ENCODE data around the gene SLC38A9. TPM values are rescaled to one million over a fixed set of nuclear protein-coding genes. Genes with fewer than 3 reads are reported as not detected.
"Not testable (repeated sequence)": the region's sequence is repeated elsewhere in the genome, so short reads cannot be mapped to it uniquely, and the experiment has no call there.

The SLC38A9 gene
- polyA plus RNA-seq, 3 donors from 2014 or later: 6.9 to 15.4 (median 15.2) TPM

GRCh38 chr5:55720188-55720703 is 8.1 kb upstream of the SLC38A9 start:
- Mint-ChIP-seq H3K27me3 (ENCODE audit: low read depth in 3 of 3) (peaks cover 4 to 10% (median 4%) of the 10 kb centered on the region in 3 donors), H3K9me3 (no peaks in the 10 kb centered on the region), H3K27ac (no peak overlapping the region), H3K4me1 (no peaks in the 10 kb centered on the region), H3K36me3 (peaks cover 0 to 3% (median 0%) of the 10 kb centered on the region in 3 donors), H3K4me3 (no peak overlapping the region)
- DNase-seq: no peak

- H3K27ac Mint-ChIP-seq, H3K36me3 Mint-ChIP-seq, DNase-seq, H3K4me1 Mint-ChIP-seq, H3K9me3 Mint-ChIP-seq, H3K4me3 Mint-ChIP-seq: not testable (repeated sequence)
- H3K27me3 Mint-ChIP-seq (ENCODE audit: low read depth in 3 of 3): peaks cover 4 to 16% (median 5%) of the 10 kb centered on the region in 3 donors
Measured at GRCh38 chr5:55719026-55719425, 6.9 kb upstream of the SLC38A9 start.

GRCh38 chr5:55715519-55716078 is 3.5 kb upstream of the SLC38A9 start:
- no peak for DNase-seq
- peaks cover 0 to 3% (median 0%) of the 10 kb centered on the region in 3 donors for H3K36me3 Mint-ChIP-seq
- H3K27ac Mint-ChIP-seq: no peak overlapping the region
- no peak overlapping the region for H3K4me3 Mint-ChIP-seq
- no peaks in the 10 kb centered on the region for H3K9me3 Mint-ChIP-seq
- H3K4me1 Mint-ChIP-seq: peaks cover 16 to 20% of the 10 kb centered on the region in 2 donors
- H3K27me3 Mint-ChIP-seq (ENCODE audit: low read depth in 3 of 3): peaks cover 2 to 16% (median 4%) of the 10 kb centered on the region in 3 donors

GRCh38 chr5:55714749-55715148 is 2.6 kb upstream of the SLC38A9 start:
- H3K36me3 Mint-ChIP-seq: peaks cover 0 to 3% (median 0%) of the 10 kb centered on the region in 3 donors
- no peak overlapping the region for H3K4me3 Mint-ChIP-seq
- no peaks in the 10 kb centered on the region for H3K9me3 Mint-ChIP-seq
- H3K27me3 Mint-ChIP-seq (ENCODE audit: low read depth in 3 of 3): peaks cover 0 to 16% (median 4%) of the 10 kb centered on the region in 3 donors
- no peak overlapping the region for H3K27ac Mint-ChIP-seq
- peaks cover 16 to 20% of the 10 kb centered on the region in 2 donors for H3K4me1 Mint-ChIP-seq
- DNase-seq: no peak

GRCh38 chr5:55714339-55714738 is 2.2 kb upstream of the SLC38A9 start:
- Mint-ChIP-seq H3K4me3 (no peak overlapping the region), H3K27ac (no peak overlapping the region), H3K27me3 (ENCODE audit: low read depth in 3 of 3) (peaks cover 0 to 16% (median 4%) of the 10 kb centered on the region in 3 donors), H3K36me3 (peaks cover 0 to 3% (median 0%) of the 10 kb centered on the region in 3 donors), H3K9me3 (no peaks in the 10 kb centered on the region), H3K4me1 (peaks cover 16 to 20% of the 10 kb centered on the region in 2 donors)
- DNase-seq: no peak

- Mint-ChIP-seq H3K27ac (no peak overlapping the region), H3K4me1 (peaks cover 17 to 25% of the 10 kb centered on the region in 2 donors), H3K36me3 (no peaks in the 10 kb centered on the region), H3K9me3 (no peaks in the 10 kb centered on the region), H3K27me3 (ENCODE audit: low read depth in 3 of 3) (peaks cover 0 to 14% (median 4%) of the 10 kb centered on the region in 3 donors), H3K4me3 (no peak overlapping the region)
- DNase-seq: no peak
Measured at GRCh38 chr5:55713871-55714270, 1.7 kb upstream of the SLC38A9 start.

GRCh38 chr5:55711507-55712022 is 559 bp downstream of the SLC38A9 start:
- peak in 1 of 3 donors; percentile 12 for DNase-seq
- Mint-ChIP-seq H3K4me3 (peak overlapping the region; percentile 97 to 99 (median 99)), H3K9me3 (no peaks in the 10 kb centered on the region), H3K36me3 (no peaks in the 10 kb centered on the region), H3K27ac (peak overlapping the region; percentile 84 to 96 (median 92)), H3K27me3 (ENCODE audit: low read depth in 3 of 3) (peaks cover 0 to 14% (median 4%) of the 10 kb centered on the region in 3 donors), H3K4me1 (peaks cover 18 to 32% of the 10 kb centered on the region in 2 donors)

GRCh38 chr5:55708732-55709131 is 3.4 kb downstream of the SLC38A9 start:
- no peak overlapping the region for H3K27ac Mint-ChIP-seq
- H3K36me3 Mint-ChIP-seq: peaks cover 0 to 3% (median 0%) of the 10 kb centered on the region in 3 donors
- H3K4me3 Mint-ChIP-seq: no peak overlapping the region
- peaks cover 0 to 5% (median 0%) of the 10 kb centered on the region in 3 donors for H3K27me3 Mint-ChIP-seq (ENCODE audit: low read depth in 3 of 3)
- no peak for DNase-seq
- H3K4me1 Mint-ChIP-seq: peaks cover 18 to 38% of the 10 kb centered on the region in 2 donors
- H3K9me3 Mint-ChIP-seq: no peaks in the 10 kb centered on the region

GRCh38 chr5:55706230-55706629 is 5.9 kb downstream of the SLC38A9 start:
- H3K9me3 Mint-ChIP-seq: no peaks in the 10 kb centered on the region
- DNase-seq: no peak
- H3K27me3 Mint-ChIP-seq (ENCODE audit: low read depth in 3 of 3): no peaks in the 10 kb centered on the region
- H3K4me1 Mint-ChIP-seq: peaks cover 2 to 20% of the 10 kb centered on the region in 2 donors
- H3K36me3 Mint-ChIP-seq: peaks cover 4 to 12% (median 5%) of the 10 kb centered on the region in 3 donors
- no peak overlapping the region for H3K27ac Mint-ChIP-seq
- H3K4me3 Mint-ChIP-seq: no peak overlapping the region

- Mint-ChIP-seq H3K4me3 (no peak overlapping the region), H3K27me3 (ENCODE audit: low read depth in 3 of 3) (no peaks in the 10 kb centered on the region), H3K9me3 (no peaks in the 10 kb centered on the region), H3K36me3 (peaks cover 7 to 14% (median 8%) of the 10 kb centered on the region in 3 donors), H3K27ac (no peak overlapping the region), H3K4me1 (peaks cover 0 to 6% of the 10 kb centered on the region in 2 donors)
- no peak for DNase-seq
Measured at GRCh38 chr5:55702598-55703345, 9.4 kb downstream of the SLC38A9 start.

- H3K27me3 Mint-ChIP-seq (ENCODE audit: low read depth in 3 of 3): no peaks in the 10 kb centered on the region
- no peak overlapping the region for H3K27ac Mint-ChIP-seq
- no peaks in the 10 kb centered on the region for H3K9me3 Mint-ChIP-seq
- H3K4me3 Mint-ChIP-seq: no peak overlapping the region
- no peak for DNase-seq
- H3K4me1 Mint-ChIP-seq: peaks cover 0 to 6% of the 10 kb centered on the region in 2 donors
- peaks cover 7 to 18% (median 8%) of the 10 kb centered on the region in 3 donors for H3K36me3 Mint-ChIP-seq
Measured at GRCh38 chr5:55701462-55702103, 10.5 kb downstream of the SLC38A9 start.

- DNase-seq: no peak
- H3K4me3 Mint-ChIP-seq: no peak overlapping the region
- peaks cover 7 to 18% (median 8%) of the 10 kb centered on the region in 3 donors for H3K36me3 Mint-ChIP-seq
- peaks cover 0 to 6% of the 10 kb centered on the region in 2 donors for H3K4me1 Mint-ChIP-seq
- H3K27me3 Mint-ChIP-seq (ENCODE audit: low read depth in 3 of 3): no peaks in the 10 kb centered on the region
- H3K27ac Mint-ChIP-seq: no peak overlapping the region
- no peaks in the 10 kb centered on the region for H3K9me3 Mint-ChIP-seq
Measured at GRCh38 chr5:55700745-55701144, 11.4 kb downstream of the SLC38A9 start.

- H3K4me3 Mint-ChIP-seq: no peak overlapping the region
- no peaks in the 10 kb centered on the region for H3K4me1 Mint-ChIP-seq
- H3K27me3 Mint-ChIP-seq (ENCODE audit: low read depth in 3 of 3): no peaks in the 10 kb centered on the region
- DNase-seq: no peak
- H3K27ac Mint-ChIP-seq: no peak overlapping the region
- H3K9me3 Mint-ChIP-seq: no peaks in the 10 kb centered on the region
- H3K36me3 Mint-ChIP-seq: peaks cover 11 to 27% (median 14%) of the 10 kb centered on the region in 3 donors
Measured at GRCh38 chr5:55699041-55699688, 13.0 kb downstream of the SLC38A9 start.
